Ovary (tissue), 3 donors: ENCODE results near the gene GLI3.

Source experiments
- POLR2A ChIP-seq: fragments of 450-650 bp; IDR thresholded peaks from one replicate; pipeline ENCODE4 v1.6.1; 2017; ENCODE audit warnings: antibody characterized with exemption, mild to moderate bottlenecking, moderate library complexity
- TF ChIP-seq, protein P1 (sequence below), 3 donors: fragments of 450-650 bp in 2 of 3; fragments of 200-600 bp in 1 of 3; IDR thresholded peaks; one replicate each; pipeline versions ENCODE4 v1.5.1 to v1.8.0; 2016 to 2022; ENCODE audit warnings: antibody characterized with exemption in 3 of 3, mild to moderate bottlenecking in 1 of 3
- donor health status: DM: no; HTN: no; CAD: no.

DNA sequence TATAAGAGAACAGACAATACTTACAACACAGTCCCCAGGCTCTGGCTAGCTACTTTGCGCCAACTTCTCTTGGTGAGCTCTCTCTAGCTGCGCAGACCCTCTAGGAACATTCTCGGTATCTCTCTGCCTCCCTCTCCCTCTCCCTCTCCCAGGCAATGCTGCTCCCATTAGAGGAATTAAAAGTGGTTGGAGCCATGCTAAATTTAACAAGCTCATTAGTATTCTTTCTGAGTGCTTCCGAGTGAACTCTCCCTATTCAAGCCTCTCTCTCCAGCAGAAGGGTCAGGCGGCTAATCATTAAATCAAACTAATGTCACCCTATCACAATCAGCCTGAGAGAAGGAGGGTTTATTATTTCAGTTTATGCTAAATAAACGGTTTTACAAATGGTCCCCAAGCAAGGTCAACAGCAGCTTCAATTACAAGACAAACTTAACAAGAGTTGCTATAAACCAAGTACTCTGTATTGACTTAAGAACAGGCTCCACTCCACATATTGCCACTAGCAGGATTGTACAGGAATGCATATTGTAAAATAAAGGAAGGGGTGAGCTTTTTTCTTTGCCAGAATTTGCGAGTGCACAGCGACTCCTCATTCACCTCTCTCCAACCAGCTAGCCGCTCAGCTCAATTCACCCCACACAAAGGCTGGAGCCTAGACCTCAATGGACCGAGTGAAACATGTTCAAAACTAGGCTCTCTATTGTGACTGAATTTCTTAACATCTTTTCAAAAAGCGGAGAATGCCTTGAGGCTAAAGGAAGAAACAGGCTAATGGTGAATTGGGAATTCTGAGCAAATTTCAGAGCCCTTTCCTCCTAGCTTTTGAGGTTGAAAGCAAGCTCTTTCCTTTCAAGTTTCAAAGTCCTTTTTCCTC lies 84.4 kb downstream of the GLI3 start:
- TF ChIP-seq, protein P1, sequence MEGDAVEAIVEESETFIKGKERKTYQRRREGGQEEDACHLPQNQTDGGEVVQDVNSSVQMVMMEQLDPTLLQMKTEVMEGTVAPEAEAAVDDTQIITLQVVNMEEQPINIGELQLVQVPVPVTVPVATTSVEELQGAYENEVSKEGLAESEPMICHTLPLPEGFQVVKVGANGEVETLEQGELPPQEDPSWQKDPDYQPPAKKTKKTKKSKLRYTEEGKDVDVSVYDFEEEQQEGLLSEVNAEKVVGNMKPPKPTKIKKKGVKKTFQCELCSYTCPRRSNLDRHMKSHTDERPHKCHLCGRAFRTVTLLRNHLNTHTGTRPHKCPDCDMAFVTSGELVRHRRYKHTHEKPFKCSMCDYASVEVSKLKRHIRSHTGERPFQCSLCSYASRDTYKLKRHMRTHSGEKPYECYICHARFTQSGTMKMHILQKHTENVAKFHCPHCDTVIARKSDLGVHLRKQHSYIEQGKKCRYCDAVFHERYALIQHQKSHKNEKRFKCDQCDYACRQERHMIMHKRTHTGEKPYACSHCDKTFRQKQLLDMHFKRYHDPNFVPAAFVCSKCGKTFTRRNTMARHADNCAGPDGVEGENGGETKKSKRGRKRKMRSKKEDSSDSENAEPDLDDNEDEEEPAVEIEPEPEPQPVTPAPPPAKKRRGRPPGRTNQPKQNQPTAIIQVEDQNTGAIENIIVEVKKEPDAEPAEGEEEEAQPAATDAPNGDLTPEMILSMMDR (IDR thresholded peaks at IDR 0.05): no peak
- no peak for TF ChIP-seq POLR2A
